ENCODE measurements around the gene MMP24OS.
A peak's percentile ranks its signal among the peaks of the same experiment; 100 is the strongest.

The MMP24OS gene

DNA sequence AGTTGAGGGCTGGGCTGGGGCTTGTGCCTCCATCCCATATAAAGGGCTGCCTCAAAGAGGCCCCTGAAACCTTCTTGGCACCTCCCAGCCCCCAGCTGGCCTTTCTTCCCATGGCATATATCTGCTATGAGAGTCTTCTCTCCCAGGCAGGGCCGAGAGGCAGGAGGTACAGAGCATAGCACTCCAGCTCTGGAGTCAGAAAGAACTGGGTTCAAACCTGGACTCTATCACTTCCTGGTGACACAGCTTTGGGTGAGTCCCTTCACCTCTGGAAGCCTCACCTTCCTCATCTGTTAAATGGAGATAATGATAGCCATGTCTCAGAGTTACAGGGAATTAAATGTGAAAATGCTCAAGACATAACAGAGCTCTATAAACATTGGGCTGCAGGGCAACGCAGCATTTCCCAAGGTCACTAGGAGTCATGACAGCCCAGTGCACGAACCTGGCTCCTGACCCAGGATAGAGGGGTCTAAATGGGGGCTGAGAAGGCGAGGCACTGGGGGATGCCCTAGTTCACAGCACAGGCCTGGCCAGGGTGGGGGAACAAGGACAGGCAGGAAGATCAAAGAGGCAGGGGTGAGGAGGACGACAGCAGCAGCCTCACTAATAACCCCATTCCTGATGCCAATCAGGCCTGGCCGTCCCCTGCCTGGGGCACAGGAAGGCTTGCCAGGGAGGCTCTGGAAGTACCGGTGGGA lies 12.4 kb upstream of the MMP24OS start:
- no peak overlapping the region for H3K4me2 ChIP-seq (ENCODE audit: insufficient read depth, low read length, poor library complexity, severe bottlenecking)
- no peak overlapping the region for H3K14ac ChIP-seq (ENCODE audit: low read length)
- H2AK5ac ChIP-seq (ENCODE audit: low read depth, low read length), result no peak overlapping the region
- no peaks in the 10 kb centered on the region for H3K79me1 ChIP-seq (ENCODE audit: low read depth, low read length)
- no peak overlapping the region for H2BK15ac ChIP-seq (ENCODE audit: low read length)
- no peak overlapping the region for H3K9ac ChIP-seq (ENCODE audit: low read depth, low read length, poor library complexity)
- no CpG with 5 or more reads among the region's 7 CpGs for WGBS, 2 donors (ENCODE audit: extremely low coverage in 2 of 2, insufficient read length in 2 of 2, insufficient replicate concordance in 1 of 2)
- no peak overlapping the region for H2BK5ac ChIP-seq (ENCODE audit: low read length)
- H3K27ac ChIP-seq (replicated peaks; ENCODE audit: low read length), result no peak overlapping the region
- H3K4ac ChIP-seq (ENCODE audit: low read length), result no peak overlapping the region
- H4K8ac ChIP-seq (ENCODE audit: low read depth, low read length), result no peak overlapping the region
- no peak overlapping the region for H3K23ac ChIP-seq (ENCODE audit: low read depth, low read length, poor library complexity)
- H2BK120ac ChIP-seq (ENCODE audit: low read depth, low read length), result no peak overlapping the region
- H3K36me3 ChIP-seq (replicated peaks in 1 of 2; ENCODE audit: control insufficient read depth in 2 of 2, insufficient read depth in 2 of 2, low read length in 2 of 2), result no peaks in the 10 kb centered on the region
- H4K91ac ChIP-seq (ENCODE audit: low read depth, low read length, poor library complexity), result no peak overlapping the region
- H3K4me3 ChIP-seq (ENCODE audit: low read length in 2 of 2), result no peak overlapping the region
- H2AFZ ChIP-seq (ENCODE audit: low read length), result no peak overlapping the region
- H3K4me1 ChIP-seq (ENCODE audit: control insufficient read depth in 2 of 2, insufficient read depth in 1 of 2, low read depth in 1 of 2, low read length in 2 of 2), result peaks cover 0 to under 1% of the 10 kb centered on the region in 2 donors
- peaks cover 0 to 40% (median 0%) of the 10 kb centered on the region in 3 experiments for H3K27me3 ChIP-seq (ENCODE audit: control insufficient read depth in 3 of 3, insufficient read depth in 3 of 3, low read depth in 1 of 3, low read length in 3 of 3)
- no peaks in the 10 kb centered on the region for H3K9me3 ChIP-seq (replicated peaks in 1 of 2; ENCODE audit: control insufficient read depth in 2 of 2, insufficient read depth in 1 of 2, low read depth in 1 of 2, low read length in 2 of 2)
- H3K18ac ChIP-seq (ENCODE audit: low read length), result no peak overlapping the region
- H2BK12ac ChIP-seq (ENCODE audit: low read length), result no peak overlapping the region
- DNase-seq (ENCODE audit: low spot score), result no peak

DNA sequence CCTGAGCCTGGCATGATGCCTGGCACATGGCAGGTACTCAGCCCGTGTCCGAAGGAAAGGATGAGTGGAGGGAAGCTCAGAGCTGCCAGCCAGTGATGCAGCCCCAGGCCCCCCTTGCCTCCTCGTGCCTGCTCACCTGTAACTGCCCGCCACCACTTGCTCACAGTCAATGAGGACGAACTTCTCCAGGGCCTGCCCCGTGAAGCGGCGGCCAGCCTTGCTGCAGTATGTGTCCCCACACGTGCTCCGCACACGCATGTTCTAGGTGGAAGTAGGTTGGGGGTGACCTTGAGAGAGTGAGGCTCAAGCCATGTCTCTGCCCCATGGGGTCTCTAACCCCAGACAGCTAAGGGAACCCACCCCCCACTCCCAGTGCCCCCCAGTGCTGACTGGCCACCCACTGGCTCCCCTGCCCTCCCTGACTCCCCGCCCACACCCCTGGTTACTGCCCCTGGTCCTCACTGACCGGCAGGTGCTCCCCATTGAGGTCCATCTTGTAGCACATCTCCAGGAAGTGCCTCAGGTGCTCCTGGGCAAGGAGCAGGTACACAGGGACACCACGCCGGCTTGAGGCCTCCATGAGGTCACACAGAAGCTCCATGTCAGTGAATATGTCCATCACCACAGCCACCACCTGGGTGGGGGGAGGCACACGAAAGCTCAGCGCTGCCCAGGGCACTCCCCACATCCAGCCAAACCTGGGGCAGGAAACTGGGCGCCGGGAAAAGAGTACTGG lies 10.6 kb upstream of the MMP24OS start:
- Histone ChIP-seq H3K79me1 (ENCODE audit: low read depth, low read length) (no peaks in the 10 kb centered on the region), H2BK120ac (ENCODE audit: low read depth, low read length) (no peak overlapping the region), H3K9ac (ENCODE audit: low read depth, low read length, poor library complexity) (no peak overlapping the region), H2BK12ac (ENCODE audit: low read length) (no peak overlapping the region), H3K14ac (ENCODE audit: low read length) (no peak overlapping the region), H3K4me1 (ENCODE audit: control insufficient read depth in 2 of 2, insufficient read depth in 1 of 2, low read depth in 1 of 2, low read length in 2 of 2) (peaks cover 6 to 7% of the 10 kb centered on the region in 2 donors), H3K36me3 (replicated peaks in 1 of 2; ENCODE audit: control insufficient read depth in 2 of 2, insufficient read depth in 2 of 2, low read length in 2 of 2) (peaks cover 0 to 1% of the 10 kb centered on the region in 2 donors), H3K9me3 (replicated peaks in 1 of 2; ENCODE audit: control insufficient read depth in 2 of 2, insufficient read depth in 1 of 2, low read depth in 1 of 2, low read length in 2 of 2) (no peaks in the 10 kb centered on the region), H2BK5ac (ENCODE audit: low read length) (peak overlapping the region; percentile 66), H4K91ac (ENCODE audit: low read depth, low read length, poor library complexity) (no peak overlapping the region), H3K23ac (ENCODE audit: low read depth, low read length, poor library complexity) (peak overlapping the region; percentile 60), H4K8ac (ENCODE audit: low read depth, low read length) (no peak overlapping the region), H3K4me3 (ENCODE audit: low read length in 2 of 2) (no peak overlapping the region), H3K18ac (ENCODE audit: low read length) (no peak overlapping the region), H3K4me2 (ENCODE audit: insufficient read depth, low read length, poor library complexity, severe bottlenecking) (no peak overlapping the region), H3K4ac (ENCODE audit: low read length) (no peak overlapping the region), H3K27ac (replicated peaks; ENCODE audit: low read length) (no peak overlapping the region), H2AK5ac (ENCODE audit: low read depth, low read length) (peak overlapping the region; percentile 40), H2AFZ (ENCODE audit: low read length) (no peak overlapping the region), H2BK15ac (ENCODE audit: low read length) (peak overlapping the region; percentile 54), H3K27me3 (ENCODE audit: control insufficient read depth in 3 of 3, insufficient read depth in 3 of 3, low read depth in 1 of 3, low read length in 3 of 3) (peaks cover 0 to 31% (median 0%) of the 10 kb centered on the region in 3 experiments)
- DNase-seq (ENCODE audit: low spot score), result no peak
- WGBS, 2 donors (ENCODE audit: extremely low coverage in 2 of 2, insufficient read length in 2 of 2, insufficient replicate concordance in 1 of 2), result no CpG with 5 or more reads among the region's 19 CpGs

DNA sequence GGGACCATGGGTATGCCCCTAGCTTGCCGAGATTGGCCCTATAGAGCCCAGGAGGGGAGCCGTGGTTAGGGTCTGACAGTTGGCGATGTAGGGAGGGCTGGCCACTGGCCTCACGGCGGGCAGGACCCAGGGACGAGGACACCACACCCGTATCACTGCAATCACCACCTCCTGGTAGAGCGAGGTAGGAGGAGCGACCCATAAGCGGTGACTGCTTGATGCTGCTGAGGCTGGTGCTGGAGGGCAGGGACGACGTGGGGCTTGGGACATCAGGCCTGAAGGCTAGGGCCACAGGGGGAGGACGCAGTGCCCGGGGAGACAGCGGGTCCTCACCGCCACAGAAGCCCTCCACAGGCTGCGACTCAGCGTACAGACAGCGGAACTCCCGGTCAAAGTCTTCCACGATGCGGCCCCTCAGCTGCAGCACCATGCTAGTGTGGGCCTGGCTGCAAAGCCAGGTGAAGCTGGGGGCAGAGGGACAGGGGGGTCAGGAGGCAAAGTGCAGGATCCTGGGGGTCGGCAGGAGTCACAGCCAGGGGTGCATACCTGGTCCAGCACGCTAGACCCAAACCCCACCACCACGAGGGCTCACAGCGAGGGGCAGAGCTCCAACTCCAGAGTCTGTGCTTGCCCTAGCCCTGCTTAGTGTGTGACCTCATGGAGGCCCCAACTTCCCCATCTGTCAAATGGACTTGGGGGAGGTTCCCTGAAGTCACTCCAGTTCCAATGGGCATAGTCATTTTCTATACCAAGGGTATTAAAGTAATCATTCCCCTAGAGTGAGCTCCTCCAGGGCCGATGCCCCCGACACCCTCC lies 9.8 kb upstream of the MMP24OS start:
- peaks cover 0 to 27% (median 0%) of the 10 kb centered on the region in 3 experiments for H3K27me3 ChIP-seq (ENCODE audit: control insufficient read depth in 3 of 3, insufficient read depth in 3 of 3, low read depth in 1 of 3, low read length in 3 of 3)
- H2BK5ac ChIP-seq (ENCODE audit: low read length), result peak overlapping the region; percentile 66
- no peaks in the 10 kb centered on the region for H3K79me1 ChIP-seq (ENCODE audit: low read depth, low read length)
- H2AFZ ChIP-seq (ENCODE audit: low read length), result no peak overlapping the region
- H3K27ac ChIP-seq (replicated peaks; ENCODE audit: low read length), result no peak overlapping the region
- no peaks in the 10 kb centered on the region for H3K9me3 ChIP-seq (replicated peaks in 1 of 2; ENCODE audit: control insufficient read depth in 2 of 2, insufficient read depth in 1 of 2, low read depth in 1 of 2, low read length in 2 of 2)
- peak overlapping the region; percentile 83 for H2AK5ac ChIP-seq (ENCODE audit: low read depth, low read length)
- H3K4me2 ChIP-seq (ENCODE audit: insufficient read depth, low read length, poor library complexity, severe bottlenecking), result no peak overlapping the region
- H2BK120ac ChIP-seq (ENCODE audit: low read depth, low read length), result no peak overlapping the region
- H3K4me1 ChIP-seq (ENCODE audit: control insufficient read depth in 2 of 2, insufficient read depth in 1 of 2, low read depth in 1 of 2, low read length in 2 of 2), result peaks cover 7 to 9% of the 10 kb centered on the region in 2 donors
- DNase-seq (ENCODE audit: low spot score), result no peak
- no peak overlapping the region for H3K14ac ChIP-seq (ENCODE audit: low read length)
- no peak overlapping the region for H4K91ac ChIP-seq (ENCODE audit: low read depth, low read length, poor library complexity)
- peak overlapping the region; percentile 60 for H3K23ac ChIP-seq (ENCODE audit: low read depth, low read length, poor library complexity)
- H3K4ac ChIP-seq (ENCODE audit: low read length), result no peak overlapping the region
- peak overlapping the region; percentile 49 for H3K18ac ChIP-seq (ENCODE audit: low read length)
- peak overlapping the region; percentile 87 for H2BK12ac ChIP-seq (ENCODE audit: low read length)
- H3K36me3 ChIP-seq (replicated peaks in 1 of 2; ENCODE audit: control insufficient read depth in 2 of 2, insufficient read depth in 2 of 2, low read length in 2 of 2), result peaks cover 0 to 6% of the 10 kb centered on the region in 2 donors
- peak overlapping the region; percentile 62 for H2BK15ac ChIP-seq (ENCODE audit: low read length)
- whole genome bisulfite sequencing, 2 donors (ENCODE audit: extremely low coverage in 2 of 2, insufficient read length in 2 of 2, insufficient replicate concordance in 1 of 2), result no CpG with 5 or more reads among the region's 28 CpGs
- peak overlapping the region in 1 of 2 donors; percentile 16 for H3K4me3 ChIP-seq (ENCODE audit: low read length in 2 of 2)
- H4K8ac ChIP-seq (ENCODE audit: low read depth, low read length), result peak overlapping the region; percentile 23
- peak overlapping the region; percentile 73 for H3K9ac ChIP-seq (ENCODE audit: low read depth, low read length, poor library complexity)

Data from neuronal stem cell (in vitro differentiated cells).